A549 (cell line): ENCODE results near the gene PLEKHB1. TPM values are rescaled to one million over a fixed set of nuclear protein-coding genes. Genes with fewer than 3 reads are reported as not detected.

Source experiments
- ATAC-seq, 2 experiments: fragments of 200-7000 bp in 1 of 2; fragments of >200 bp in 1 of 2; cut with Nextera tagmentation in 1 of 2; cut with Tn5 transposase in 1 of 2; 3 replicates each; pipeline versions ENCODE4 v1.8.0 to v1.9.1; 2018 to 2020; ENCODE audit warnings: mild to moderate bottlenecking in 1 of 2, moderate library complexity in 1 of 2
- CTCF ChIA-PET: fragments of 300-600 bp; sonication (Branson Sonifier 250); formaldehyde crosslinking; extraction: SDS; loops from one replicate; lab custom pipeline; 2021; ENCODE audit warnings: antibody characterized with exemption, inconsistent platforms; lab: Yijun Ruan, JAX
- POLR2A ChIA-PET: fragments of 350-600 bp; formaldehyde crosslinking; extraction: SDS; loops from one replicate; lab custom pipeline; 2021; ENCODE audit warnings: antibody characterized with exemption, inconsistent platforms; lab: Yijun Ruan, JAX
- DNase-seq, 2 experiments: peaks; one replicate each; pipeline versions ENCODE4 v3.0.0 to v3.0.0-alpha.2; 2011 to 2016; ENCODE audit warnings: low read depth in 1 of 2, low spot score in 1 of 2
- FAIRE-seq: peaks from 2 replicates; lab custom pipeline; 2011; peaks lifted over from hg19 to GRCh38; lab: Jason Lieb, UNC
- H3K27ac ChIP-seq, 2 experiments: fragments of >200 bp; sonication (Bioruptor Twin); formaldehyde crosslinking; 3 replicates each; pipeline ENCODE4 v1.5.1; 2016 to 2017
- H3K4me1 ChIP-seq: fragments of >200 bp; sonication (Bioruptor Twin); formaldehyde crosslinking; 3 replicates; pipeline ENCODE4 v1.6.1; 2016
- H3K4me2 ChIP-seq: fragments of >200 bp; sonication (Bioruptor Twin); formaldehyde crosslinking; 3 replicates; pipeline ENCODE4 v1.6.1; 2016
- H3K4me3 ChIP-seq: fragments of >200 bp; sonication (Bioruptor Twin); formaldehyde crosslinking; 3 replicates; pipeline ENCODE4 v1.5.1; 2016
- H3K9me3 ChIP-seq: fragments of >200 bp; sonication (Bioruptor Twin); formaldehyde crosslinking; 3 replicates; pipeline ENCODE4 v1.6.1; 2016
- ATOH8 ChIP-seq: fragments of 250-450 bp; sonication (Bioruptor Pico); IDR thresholded peaks from 2 replicates; pipeline ENCODE4 v1.5.0; 2020; ENCODE audit warnings: low read depth, mild to moderate bottlenecking, moderate library complexity
- BCL3 ChIP-seq: fragments of >200 bp; sonication (Bioruptor Twin); formaldehyde crosslinking; IDR thresholded peaks from 3 replicates; pipeline ENCODE4 v1.6.1; 2016
- BHLHE40 ChIP-seq: IDR thresholded peaks from 2 replicates; pipeline ENCODE4 v1.6.1; 2012; ENCODE audit warnings: low read depth, low read length, inconsistent platforms
- CBX8 ChIP-seq: fragments of 200-600 bp; sonication (generic); IDR thresholded peaks from 2 replicates; pipeline ENCODE4 v1.6.1; 2016
- CHD2 ChIP-seq: fragments of 150-350 bp; IDR thresholded peaks from 2 replicates; pipeline ENCODE4 v1.6.1; 2014; ENCODE audit warnings: low read length; ENCODE audit not compliant: partially characterized antibody
- CHD4 ChIP-seq: fragments of 200-600 bp; sonication (generic); IDR thresholded peaks from 2 replicates; pipeline ENCODE4 v1.6.1; 2016; ENCODE audit warnings: antibody characterized with exemption, mild to moderate bottlenecking, borderline replicate concordance
- CTCF ChIP-seq: fragments of >200 bp; sonication (Bioruptor Twin); formaldehyde crosslinking; IDR thresholded peaks from 3 replicates; pipeline ENCODE4 v1.5.1; 2016
- EHF ChIP-seq: fragments of 250-450 bp; sonication (Bioruptor Pico); IDR thresholded peaks from 2 replicates; pipeline ENCODE4 v1.5.0; 2020; ENCODE audit warnings: mild to moderate bottlenecking
- EHMT2 ChIP-seq: fragments of 200-600 bp; sonication (generic); IDR thresholded peaks from 2 replicates; pipeline ENCODE4 v1.6.1; 2016; ENCODE audit warnings: antibody characterized with exemption, low read depth, mild to moderate bottlenecking, moderate library complexity
- EP300 ChIP-seq, 2 experiments: fragments of >200 bp; sonication (Bioruptor Twin); formaldehyde crosslinking; IDR thresholded peaks; 2 replicates in 1 of 2; 3 replicates in 1 of 2; pipeline ENCODE4 v1.6.1; 2016 to 2017
- ESRRA ChIP-seq: fragments of 150-350 bp; IDR thresholded peaks from 2 replicates; pipeline ENCODE4 v1.6.1; 2014; ENCODE audit warnings: mild to moderate bottlenecking, low read length, borderline replicate concordance
- FOXS1 ChIP-seq: fragments of 250-450 bp; sonication (Bioruptor Pico); IDR thresholded peaks from 2 replicates; pipeline ENCODE4 v1.5.0; 2020; ENCODE audit warnings: mild to moderate bottlenecking, moderate library complexity
- GATA3 ChIP-seq: IDR thresholded peaks from 2 replicates; pipeline ENCODE4 v1.6.1; 2012; ENCODE audit warnings: borderline replicate concordance
- HDAC2 ChIP-seq: fragments of 200-600 bp; sonication (generic); IDR thresholded peaks from 2 replicates; pipeline ENCODE4 v1.6.1; 2016
- HES2 ChIP-seq: fragments of >200 bp; sonication (Bioruptor Twin); formaldehyde crosslinking; IDR thresholded peaks from 2 replicates; pipeline ENCODE4 v1.6.1; 2016
- HEYL ChIP-seq: fragments of 250-450 bp; sonication (Bioruptor Pico); IDR thresholded peaks from 2 replicates; pipeline ENCODE4 v1.8.0; 2021; ENCODE audit warnings: mild to moderate bottlenecking, moderate library complexity
- HMGXB4 ChIP-seq: fragments of 250-450 bp; sonication (Bioruptor Pico); IDR thresholded peaks from 2 replicates; pipeline ENCODE4 v1.5.0; 2021; ENCODE audit warnings: mild to moderate bottlenecking, moderate library complexity, borderline replicate concordance
- HOXA7 ChIP-seq: fragments of 250-450 bp; sonication (Bioruptor Pico); IDR thresholded peaks from 2 replicates; pipeline ENCODE4 v1.5.0; 2020; ENCODE audit warnings: mild to moderate bottlenecking, moderate library complexity
- HOXB5 ChIP-seq: fragments of 250-450 bp; sonication (Bioruptor Pico); IDR thresholded peaks from 2 replicates; pipeline ENCODE4 v1.5.0; 2020; ENCODE audit warnings: mild to moderate bottlenecking, moderate library complexity
- JUN ChIP-seq, 2 experiments: fragments of >200 bp; sonication (Bioruptor Twin); formaldehyde crosslinking; IDR thresholded peaks; 2 replicates in 1 of 2; 3 replicates in 1 of 2; pipeline ENCODE4 v1.6.1; 2016 to 2017
- JUNB ChIP-seq: fragments of >200 bp; sonication (Bioruptor Twin); formaldehyde crosslinking; IDR thresholded peaks from 2 replicates; pipeline ENCODE4 v1.6.1; 2016
- KDM5A ChIP-seq: fragments of 200-600 bp; sonication (generic); IDR thresholded peaks from 2 replicates; pipeline ENCODE4 v1.6.1; 2016; ENCODE audit warnings: antibody characterized with exemption, mild to moderate bottlenecking
- MAX ChIP-seq: IDR thresholded peaks from 2 replicates; pipeline ENCODE4 v1.6.1; 2012
- NR3C1 ChIP-seq: fragments of >200 bp; sonication (Bioruptor Twin); formaldehyde crosslinking; IDR thresholded peaks from 3 replicates; pipeline ENCODE4 v1.6.1; 2017
- PBX3 ChIP-seq: IDR thresholded peaks from 2 replicates; pipeline ENCODE4 v1.6.1; 2012
- PHF8 ChIP-seq: fragments of 200-600 bp; sonication (generic); IDR thresholded peaks from 2 replicates; pipeline ENCODE4 v1.6.1; 2016; ENCODE audit warnings: low read depth, mild to moderate bottlenecking, antibody characterized with exemption, moderate library complexity, borderline replicate concordance
- POLR2A ChIP-seq: IDR thresholded peaks from 2 replicates; pipeline ENCODE4 v1.6.1; 2012; ENCODE audit warnings: mild to moderate bottlenecking, low read length
- RAD21 ChIP-seq, 2 experiments: fragments of >200 bp in 1 of 2; sonication (Bioruptor Twin) in 1 of 2; formaldehyde crosslinking in 1 of 2; IDR thresholded peaks in 1 of 2; conservative IDR thresholded peaks in 1 of 2; 2 replicates in 1 of 2; 3 replicates in 1 of 2; pipeline ENCODE4 v1.6.1; 2012 to 2018; ENCODE audit warnings: inconsistent platforms in 1 of 2
- RFX5 ChIP-seq: fragments of 450-650 bp; IDR thresholded peaks from 2 replicates; pipeline ENCODE4 v1.7.1; 2014; ENCODE audit warnings: antibody characterized with exemption, mild to moderate bottlenecking, moderate library complexity
- RNF2 ChIP-seq: fragments of 200-600 bp; sonication (generic); IDR thresholded peaks from 2 replicates; pipeline ENCODE4 v1.6.1; 2016; ENCODE audit warnings: low read depth, mild to moderate bottlenecking, antibody characterized with exemption, moderate library complexity, borderline replicate concordance
- TFCP2L1 ChIP-seq: fragments of 250-450 bp; sonication (Bioruptor Pico); IDR thresholded peaks from 2 replicates; pipeline ENCODE4 v1.5.0; 2021; ENCODE audit warnings: mild to moderate bottlenecking
- TP53 ChIP-seq: fragments of 250-450 bp; sonication (Bioruptor Pico); IDR thresholded peaks from 2 replicates; pipeline ENCODE4 v1.5.0; 2021; ENCODE audit warnings: mild to moderate bottlenecking, moderate library complexity
- USF2 ChIP-seq: fragments of 450-650 bp; IDR thresholded peaks from 2 replicates; pipeline ENCODE4 v1.6.1; 2014; ENCODE audit warnings: antibody characterized with exemption
- ZC3H11A ChIP-seq: fragments of 450-650 bp; IDR thresholded peaks from 2 replicates; pipeline ENCODE4 v1.6.1; 2014; ENCODE audit warnings: antibody characterized with exemption, mild to moderate bottlenecking
- WGBS: methylation state at CpG from one replicate; pipeline ENCODE4 v1.1.6; 2017; ENCODE audit errors: missing lambda C conversion rate; 5-methylcytosine and 5-hydroxymethylcytosine counted together
- polyA plus RNA-seq, 4 experiments: library from polyadenylated mRNA; depleted of rRNA in 3 of 4; stranded (reverse); fragments of >200 nt; fragmentation: RNase III in 1 of 4; extraction: RNeasy Plus Mini Kit Qiagen cat#74134 plus additional on column Dnase treatment in 1 of 4; gene quantifications; 2 replicates in 3 of 4; 3 replicates in 1 of 4; pipeline ENCODE4 v1.2.3, GENCODE V29; 2011 to 2017

Gene PLEKHB1
- polyA plus RNA-seq, 2 of the 4 experiments (the other 2 are of a cell fraction), result 0.97 to 1.1 TPM

GRCh38 chr11:73597956-73598718, 48.2 kb upstream of the PLEKHB1 start, which contains the start of gene FAM168A:
TSS of gene FAM168A (minus strand) at chr11:73598112. CDS start at chr11:73468474, 129,638 bp downstream.
- FAIRE-seq, result no peak
- ChIA-PET CTCF (interaction anchor here (0.7 to 1.5 kb wide), 3 partner anchors 23 to 120 kb away, joined by 3 to 6 read pairs (median 5); no protein-coding TSS in a partner anchor), POLR2A (interaction anchor here (0.6 to 2.1 kb wide), 7 partner anchors 10 to 289 kb away, joined by 3 to 12 read pairs (median 5); no protein-coding TSS in a partner anchor)
- Histone ChIP-seq H3K4me2 (peak within 1 kb of the TSS; percentile 93), H3K9me3 (no peaks in the 10 kb centered on the region), H3K27ac (peak within 1 kb of the TSS; percentile 90 to 99), H3K4me3 (peak within 1 kb of the TSS; percentile 86), H3K4me1 (peaks cover 23% of the 10 kb centered on the region; the same call in 2 of the 3 replicates)
- under 1% methylated on average over 43 of the region's 64 CpGs for WGBS
- ATAC-seq, result peak; percentile 97 to 98
- peak; percentile 98 for DNase-seq
- no peak for TF ChIP-seq NR3C1
- no peak for TF ChIP-seq FOXS1
- TF ChIP-seq HEYL (CRISPR knock-in tag), result no peak
- no peak for TF ChIP-seq HOXA7 (CRISPR knock-in tag)
- TF ChIP-seq TFCP2L1 (CRISPR knock-in tag), result no peak
- TF ChIP-seq CTCF, result no peak
- no peak for TF ChIP-seq TP53 (CRISPR knock-in tag)
- peak; percentile 61 to 78; a peak in 4 of 5 replicates for TF ChIP-seq JUN (IDR thresholded peaks at IDR 0.05)
- TF ChIP-seq HMGXB4 (CRISPR knock-in tag), result no peak
- TF ChIP-seq RNF2, result no peak
- no peak for TF ChIP-seq CHD2
- no peak for TF ChIP-seq ZC3H11A
- no peak for TF ChIP-seq HOXB5 (CRISPR knock-in tag)
- TF ChIP-seq HDAC2, result no peak
- TF ChIP-seq USF2, result no peak
- no peak for TF ChIP-seq BHLHE40
- no peak for TF ChIP-seq CBX8
- TF ChIP-seq JUNB, result no peak
- TF ChIP-seq KDM5A, result no peak
- peak in 1 of 2 experiments; percentile 19; a peak in 2 of 5 replicates for TF ChIP-seq RAD21 (conservative IDR thresholded peaks at IDR 0.05 in 1 of 2, IDR thresholded peaks at IDR 0.05 in 1 of 2)
- TF ChIP-seq EP300 (IDR thresholded peaks at IDR 0.05), result no peak
- no peak for TF ChIP-seq ESRRA
- no peak for TF ChIP-seq EHF (CRISPR knock-in tag)
- TF ChIP-seq PHF8, result no peak
- TF ChIP-seq POLR2A, result peak; percentile 84
- no peak for TF ChIP-seq HES2
- TF ChIP-seq GATA3, result no peak; the same call in 1 of the 2 replicates
- no peak for TF ChIP-seq CHD4
- TF ChIP-seq MAX, result peak; percentile 70
- no peak for TF ChIP-seq EHMT2
- TF ChIP-seq BCL3, result peak; percentile 70; the same call in 2 of the 3 replicates
- 0 out of 2 replicates have a peak, but pooled peaks have one; percentile 14 for TF ChIP-seq RFX5
- no peak for TF ChIP-seq ATOH8 (CRISPR knock-in tag)
- TF ChIP-seq PBX3, result no peak
